NCI-H524 treated with DMSO at 0.1 percent for 48 hours (cell line): ENCODE results near the gene ZNF529.
"Not testable (repeated sequence)": the region's sequence is repeated elsewhere in the genome, so short reads cannot be mapped to it uniquely, and the experiment has no call there.

Experiments
- DNase-seq: peaks from one replicate; lab custom pipeline; 2025; lab: John Stamatoyannopoulos, UW

ZNF529 gene

GRCh38 chr19:36573020-36573894, at the start of gene ZNF529:
Gene ZNF529, minus strand, starts transcription at chr19:36573292. Its CDS starts 946 bp downstream, at chr19:36572346.
- DNase-seq: peak; percentile 80

- no peak for DNase-seq
Measured at GRCh38 chr19:36605877-36606478, 32.9 kb upstream of the ZNF529 start.

- peak; percentile 25 for DNase-seq
Measured at GRCh38 chr19:36605101-36605876, 32.2 kb upstream of the ZNF529 start, which contains the start of gene ZNF382. Gene ZNF382, plus strand, starts transcription at chr19:36605313. Its CDS starts 4,602 bp downstream, at chr19:36609915.

GRCh38 chr19:36604656-36605100, 31.6 kb upstream of the ZNF529 start:
- DNase-seq: peak; percentile 5

DNA sequence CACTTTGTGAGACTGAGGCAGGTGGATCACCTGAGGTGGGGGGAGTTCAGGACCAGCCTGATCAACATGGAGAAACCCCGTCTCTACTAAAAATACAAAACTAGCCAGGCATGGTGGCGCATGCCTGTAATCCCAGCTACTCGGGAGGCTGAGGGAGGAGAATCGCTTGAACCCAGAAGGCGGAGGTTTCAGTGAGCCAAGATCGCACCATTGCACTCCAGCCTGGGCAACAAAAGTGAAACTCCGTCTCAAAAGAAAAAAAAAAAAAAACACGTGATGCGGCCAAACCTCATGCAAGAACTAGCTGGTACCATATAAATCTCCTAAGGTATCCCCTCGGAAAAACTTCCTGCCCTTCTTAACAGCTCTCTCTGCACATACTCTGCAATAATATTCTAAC, 29.6 kb upstream of the ZNF529 start:
- not testable (repeated sequence) for DNase-seq

- DNase-seq: no peak
Measured at GRCh38 chr19:36579255-36579654, 6.2 kb upstream of the ZNF529 start.

DNA sequence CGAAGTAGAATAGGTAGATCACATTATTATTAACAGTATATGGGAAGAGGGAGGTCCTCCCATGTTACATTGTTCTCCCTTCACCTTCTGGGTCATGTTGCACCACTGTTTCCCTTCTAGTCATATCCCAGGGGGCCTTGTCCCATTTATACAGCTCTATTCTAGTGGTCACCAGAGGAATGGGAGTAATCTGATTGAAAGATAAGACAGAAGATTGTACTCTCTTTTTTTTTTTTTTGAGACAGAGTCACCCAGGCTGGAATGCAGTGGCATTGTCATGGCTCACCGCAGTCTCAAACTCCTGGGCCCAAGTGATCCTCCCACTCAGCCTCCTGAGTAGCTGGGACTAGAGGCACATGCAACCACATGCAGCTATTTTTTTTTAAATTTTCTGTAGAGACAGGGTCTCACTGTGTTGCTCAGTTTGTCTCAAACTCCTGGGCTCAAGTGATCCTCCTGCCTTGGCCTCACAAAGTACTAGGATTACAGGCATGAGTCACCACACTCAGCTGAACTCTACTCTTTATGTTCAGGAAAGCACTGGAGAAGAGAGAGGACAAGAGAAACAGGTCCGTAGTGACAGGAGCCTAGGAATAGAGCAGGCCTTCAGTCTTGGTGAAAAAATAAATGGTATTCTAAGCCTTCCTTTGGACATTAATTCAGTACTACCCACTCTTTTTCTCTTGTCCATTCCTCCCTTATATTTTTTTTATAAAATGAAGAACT, 4.3 kb upstream of the ZNF529 start:
- DNase-seq: no peak

GRCh38 chr19:36574741-36575140, 1.6 kb upstream of the ZNF529 start:
- no peak for DNase-seq

- DNase-seq: no peak
Measured at GRCh38 chr19:36573895-36574720, 1.0 kb upstream of the ZNF529 start.

DNA sequence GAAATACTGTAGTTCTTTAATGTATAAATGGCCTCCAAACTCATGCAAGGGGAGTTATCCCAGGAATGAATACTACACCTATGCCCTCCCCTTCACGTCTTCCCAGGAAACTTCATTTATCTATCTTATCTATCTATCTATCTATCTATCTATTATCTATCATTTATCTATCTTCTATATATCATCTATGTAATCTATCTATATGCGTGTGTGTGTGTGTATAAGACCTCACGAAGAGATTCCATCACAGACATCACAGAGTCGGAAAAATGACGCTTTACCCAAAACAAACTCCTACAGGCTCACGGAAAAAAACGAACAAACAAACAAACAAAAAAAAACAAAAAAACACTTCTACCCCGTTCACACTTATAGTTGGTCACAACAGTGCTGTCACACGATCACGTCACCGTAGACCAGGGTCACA, 486 bp downstream of the ZNF529 start:
- DNase-seq: no peak

DNA sequence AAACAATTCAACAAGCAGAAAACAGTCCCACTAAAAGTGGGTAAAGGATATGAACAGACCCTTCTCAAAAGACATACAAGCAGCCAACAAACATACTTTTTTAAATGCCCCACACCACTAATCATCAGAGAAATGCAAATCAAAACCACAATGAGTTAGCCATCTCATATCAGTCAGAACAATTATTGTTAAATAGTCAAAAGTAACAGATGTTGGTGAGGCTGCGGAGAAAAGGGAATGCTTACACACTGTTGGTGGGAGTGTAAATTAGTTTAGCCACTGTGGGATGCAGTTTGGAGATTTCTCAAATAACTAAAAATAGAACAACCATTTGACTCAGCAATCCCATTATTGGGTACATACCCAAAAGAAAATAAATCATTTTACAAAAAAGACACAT, 8.7 kb downstream of the ZNF529 start:
- no peak for DNase-seq

GRCh38 chr19:36547001-36547732, 25.9 kb downstream of the ZNF529 start:
- no peak for DNase-seq

DNA sequence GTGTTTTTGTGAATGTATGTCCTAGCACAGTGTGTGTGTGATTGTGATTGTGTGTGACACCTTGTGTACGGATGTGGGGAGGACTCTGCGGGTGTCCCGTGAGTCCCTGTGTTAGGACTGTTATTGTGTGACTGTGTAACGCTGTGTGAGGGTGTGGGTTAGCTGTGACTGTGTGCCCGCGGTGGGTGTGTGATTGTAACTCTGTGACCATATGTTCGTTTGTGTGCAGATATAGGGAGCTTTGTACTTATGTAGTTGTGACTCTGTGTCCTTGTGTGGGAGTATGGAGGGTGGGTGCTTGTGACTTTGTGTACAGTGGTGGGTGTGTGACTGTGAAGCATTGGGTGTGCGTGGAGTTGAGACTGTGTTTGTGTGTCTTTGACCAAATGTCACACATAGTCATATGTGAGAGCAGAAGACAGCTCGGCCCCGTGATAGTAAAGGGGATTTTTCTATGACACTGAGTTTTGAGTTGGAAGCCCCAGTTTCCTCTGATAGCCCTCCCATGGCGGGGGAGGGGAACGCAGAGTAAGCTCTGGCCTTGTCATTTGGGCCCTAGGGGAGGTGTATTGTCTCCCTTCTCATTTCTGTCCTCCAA, 44.1 kb downstream of the ZNF529 start:
- DNase-seq: no peak

GRCh38 chr19:36528194-36528920, 44.7 kb downstream of the ZNF529 start, which contains the start of gene ZNF260:
Gene ZNF260, minus strand, starts transcription at chr19:36528271. Its CDS starts 13,033 bp downstream, at chr19:36515238.
- peak; percentile 91 for DNase-seq

- no peak for DNase-seq
Measured at GRCh38 chr19:36527873-36528193, 45.3 kb downstream of the ZNF529 start.

DNA sequence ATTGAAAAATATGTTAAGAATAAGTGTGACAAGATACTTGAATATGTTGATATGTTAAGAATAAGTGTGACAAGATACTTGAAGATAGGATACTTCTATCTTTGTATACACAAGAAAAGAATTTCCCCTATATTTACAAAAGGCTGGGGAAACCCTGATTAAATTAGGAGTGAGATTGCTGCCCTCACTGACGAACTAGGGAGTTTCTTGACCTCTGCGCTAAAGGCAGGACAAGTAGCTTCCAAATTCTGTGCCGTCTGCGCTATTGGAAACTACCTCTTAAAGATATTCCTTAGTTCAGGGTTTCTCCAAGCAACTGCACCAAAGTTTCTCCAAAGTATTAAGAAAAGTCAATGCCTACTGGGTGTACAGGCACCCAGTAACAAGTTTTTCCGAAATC, 45.8 kb downstream of the ZNF529 start:
- no peak for DNase-seq

GRCh38 chr19:36526581-36526980, 46.5 kb downstream of the ZNF529 start:
- DNase-seq: no peak

GRCh38 chr19:36524617-36525016, 48.5 kb downstream of the ZNF529 start:
- no peak for DNase-seq

- DNase-seq: no peak
Measured at GRCh38 chr19:36514012-36514612, 59.0 kb downstream of the ZNF529 start.
